MV-4-11 (cell line): ENCODE results near the gene P3R3URF.

Experiments used
- DNase-seq: peaks from one replicate; lab custom pipeline; 2025; lab: John Stamatoyannopoulos, UW

The P3R3URF gene

DNA sequence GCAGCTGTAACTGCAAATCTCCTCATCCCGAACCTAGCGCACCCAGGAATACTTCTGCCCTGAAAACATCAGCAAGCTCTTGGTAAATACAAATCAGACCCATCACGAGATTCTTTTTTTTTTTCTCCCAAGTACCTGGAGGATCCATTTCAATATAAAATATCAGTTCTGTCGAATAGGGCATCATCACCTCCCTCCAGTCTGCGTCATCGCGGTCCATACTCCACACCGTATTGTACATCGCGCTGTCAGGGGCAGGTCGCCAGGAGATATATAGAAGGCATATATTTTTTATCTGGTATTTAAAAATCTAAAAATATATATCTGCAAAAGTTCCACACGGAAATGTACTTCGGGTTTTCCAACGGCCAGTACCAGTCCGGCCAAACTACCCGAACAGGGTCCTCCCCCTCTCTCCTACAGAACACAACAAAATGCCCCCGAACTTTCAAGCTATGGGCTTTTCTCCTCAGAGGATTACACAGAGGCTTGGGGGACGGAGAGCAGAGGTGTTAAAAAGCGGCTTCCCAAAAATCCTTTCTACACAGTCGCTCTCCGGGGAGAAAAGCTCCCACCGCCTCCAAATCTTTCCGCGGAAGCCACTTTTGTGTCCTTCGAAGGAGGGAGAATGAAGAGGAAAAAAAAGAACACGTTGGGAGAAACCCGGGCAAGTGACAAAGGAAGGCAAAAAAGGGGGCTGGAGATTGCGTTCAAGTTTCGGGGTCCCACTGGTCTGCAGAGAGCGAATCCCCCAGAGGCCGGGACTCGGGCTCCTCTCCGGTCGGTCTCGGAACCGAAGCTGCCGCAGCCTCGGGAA lies 44.4 kb downstream of the P3R3URF start:
- DNase-seq = no peak

DNA sequence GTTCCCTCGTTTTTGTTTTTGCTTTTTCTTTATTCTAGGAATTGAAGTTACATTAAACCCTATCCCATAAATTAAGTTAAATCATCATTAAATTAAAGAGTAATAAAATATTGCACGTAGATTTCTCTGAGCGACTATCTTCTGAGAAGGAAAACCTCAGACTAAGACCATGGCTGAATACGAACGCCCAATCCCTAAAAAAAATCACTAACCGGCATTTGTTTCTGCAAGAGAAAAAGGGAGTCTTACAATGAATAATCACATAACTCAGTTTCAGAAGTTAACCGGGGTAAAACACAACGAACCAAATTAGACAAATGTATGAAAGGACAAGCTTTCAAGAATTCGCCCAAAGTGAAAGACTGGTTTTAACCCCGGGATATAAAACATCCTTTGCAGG lies 45.2 kb downstream of the P3R3URF start:
- DNase-seq = no peak

DNA sequence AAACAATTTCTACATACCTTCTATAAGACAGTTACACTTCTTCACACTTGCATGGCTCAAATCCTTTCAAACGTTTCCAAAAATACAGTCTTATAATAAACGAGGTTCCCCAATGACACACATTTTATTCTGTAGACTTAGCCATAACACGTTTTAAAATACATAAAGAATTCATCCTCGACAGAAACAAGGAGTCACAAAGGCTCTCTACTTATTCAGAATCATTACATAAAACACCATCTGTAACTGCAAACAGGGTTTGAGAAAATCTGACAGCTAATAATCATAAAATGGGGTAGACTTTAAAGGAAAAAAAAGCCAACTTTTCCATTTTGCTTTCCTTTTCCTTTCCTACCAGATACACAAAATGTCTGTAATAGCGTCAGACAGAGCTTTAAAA lies 45.7 kb downstream of the P3R3URF start:
- DNase-seq = no peak

DNA sequence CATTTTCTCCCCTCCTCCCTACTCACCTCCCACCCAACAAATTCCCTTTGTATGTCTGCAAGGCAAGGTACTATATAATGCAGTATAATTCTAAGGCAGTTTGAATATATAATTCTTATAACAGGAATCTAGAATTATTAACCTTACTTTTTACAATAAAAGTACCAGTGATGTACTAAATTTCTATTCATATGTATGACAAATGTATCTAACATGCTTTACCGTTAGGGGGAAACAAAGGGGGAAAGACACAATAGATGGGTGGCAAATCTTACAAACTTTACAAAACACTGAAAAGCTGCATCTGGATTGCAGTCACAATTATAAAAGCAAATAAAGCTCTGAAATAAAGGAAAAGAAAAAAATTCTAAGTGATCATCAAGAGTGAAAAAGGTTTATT lies 46.2 kb downstream of the P3R3URF start:
- no peak for DNase-seq

DNA sequence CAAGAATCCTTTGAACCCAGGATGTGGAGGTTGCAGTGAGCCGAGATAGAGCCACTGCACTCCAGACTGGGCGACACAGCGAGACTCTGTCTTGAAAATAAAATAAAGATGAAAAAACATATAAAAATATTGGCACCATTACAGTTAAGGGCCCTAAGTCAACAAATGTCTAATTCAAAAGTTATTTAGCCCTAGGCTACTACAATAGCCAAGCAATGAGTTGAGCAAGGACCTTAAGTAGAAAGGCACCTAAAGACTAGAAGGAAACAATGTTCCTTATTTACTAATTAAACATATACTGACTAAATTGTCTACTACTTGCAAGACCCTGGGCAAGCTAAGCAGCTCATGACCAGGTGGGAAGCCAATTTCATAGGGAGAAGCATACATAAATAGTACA lies 47.9 kb downstream of the P3R3URF start:
- no peak for DNase-seq
